ENCODE measurements around the gene SPATA1.
"Not testable (repeated sequence)": the region's sequence is repeated elsewhere in the genome, so short reads cannot be mapped to it uniquely, and the experiment has no call there.

Gene SPATA1

DNA sequence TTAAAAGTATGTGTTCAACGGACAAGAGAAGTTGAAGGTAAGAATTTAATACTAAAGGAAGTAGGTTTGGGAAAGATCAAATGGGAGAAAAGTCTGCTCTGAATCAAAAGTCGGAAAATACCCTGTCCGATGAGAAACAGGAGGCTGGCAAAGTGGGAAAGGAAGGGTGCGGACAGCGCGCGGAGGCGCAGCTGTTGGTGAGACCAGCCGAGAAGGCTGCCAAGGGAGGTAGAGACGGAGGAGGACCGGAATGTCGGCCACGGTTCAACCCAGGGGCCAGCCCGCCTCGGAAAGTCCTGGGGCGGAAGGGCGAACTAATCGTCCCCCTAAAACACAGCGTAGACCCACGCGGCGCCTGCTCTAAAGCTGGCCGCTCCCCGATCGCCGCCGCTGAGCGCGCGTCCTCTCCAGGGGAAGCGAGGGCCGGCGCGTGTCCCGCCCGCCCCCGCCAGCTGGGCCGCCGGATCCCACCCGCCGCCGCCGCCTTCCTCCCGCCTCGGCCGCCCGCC is 639 bp upstream of the SPATA1 start:
- POLR2A ChIA-PET, result interaction anchor here (1.0 to 2.0 kb wide), 13 partner anchors 10 to 347 kb away, joined by 3 to 19 read pairs (median 4); partner anchors contain the start of genes CTBS and SSX2IP
- no peak for DNase-seq (ENCODE audit: low read depth, low spot score)

DNA sequence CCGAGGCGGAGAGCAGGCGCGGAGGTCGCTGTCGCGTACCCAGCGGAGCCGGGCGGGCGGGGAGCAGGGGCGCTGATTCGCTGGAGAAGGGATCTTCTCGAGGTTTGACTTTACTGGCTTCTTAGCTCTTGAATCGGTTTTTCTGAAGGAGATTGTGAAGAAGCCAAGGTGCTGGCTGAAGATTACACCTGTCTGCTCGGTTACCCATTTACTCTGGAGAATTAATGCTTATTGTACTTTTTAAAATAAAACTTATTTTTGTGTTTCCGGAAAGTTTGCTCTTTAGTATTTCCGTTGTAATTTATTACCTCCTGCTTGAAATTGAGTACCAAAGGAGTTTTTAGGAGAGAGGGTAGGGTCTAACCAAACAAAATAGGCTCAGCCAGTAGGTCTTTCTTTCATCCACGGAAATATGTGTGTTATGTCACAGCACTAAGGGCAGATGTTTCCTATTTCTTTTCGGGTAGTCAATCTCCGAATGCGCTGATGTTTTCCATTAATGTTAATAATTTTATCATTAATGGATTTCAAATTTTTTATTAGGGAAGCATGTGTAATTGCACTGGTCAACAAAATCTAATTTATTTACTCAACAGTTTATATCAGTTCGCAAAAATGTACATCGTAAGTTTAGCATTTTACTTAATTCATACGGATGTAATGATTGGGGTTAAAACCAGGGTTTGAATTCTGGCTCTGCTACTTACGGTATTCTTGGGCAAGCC is 705 bp downstream of the SPATA1 start:
- ChIA-PET CTCF (interaction anchor here (0.6 to 1.5 kb wide), 7 partner anchors 14 to 247 kb away, joined by 3 to 11 read pairs (median 3); partner anchors contain the start of gene CTBS), POLR2A (interaction anchor here (0.6 to 2.0 kb wide), 12 partner anchors 11 to 345 kb away, joined by 3 to 19 read pairs (median 4); partner anchors contain the start of genes CTBS and SSX2IP)
- TF ChIP-seq CTCF (IDR thresholded peaks at IDR 0.05; ENCODE audit: insufficient read depth, low read length, missing control alignments), result no peak
- DNase-seq (ENCODE audit: low read depth, low spot score), result no peak
- H3K4me3 ChIP-seq (ENCODE audit: low read depth, low read length), result peak overlapping the region; percentile 92

More for the DNA sequence above, 639 bp upstream of the SPATA1 start:
- no peak for TF ChIP-seq CTCF (IDR thresholded peaks at IDR 0.05; ENCODE audit: insufficient read depth, low read length, missing control alignments)
- H3K4me3 ChIP-seq (ENCODE audit: low read depth, low read length), result peak overlapping the region; percentile 92
- CTCF ChIA-PET, result interaction anchor here (1.2 to 1.5 kb wide), 6 partner anchors 63 to 248 kb away, joined by 3 to 11 read pairs (median 3); partner anchors contain the start of gene CTBS

GRCh38 chr1:84507887-84508286 is 1.7 kb downstream of the SPATA1 start:
- POLR2A ChIA-PET; H3K4me3 ChIP-seq (ENCODE audit: low read depth, low read length); CTCF ChIA-PET; DNase-seq (ENCODE audit: low read depth, low spot score): not testable (repeated sequence)

GRCh38 chr1:84508510-84508909 is 2.3 kb downstream of the SPATA1 start:
- H3K4me3 ChIP-seq (ENCODE audit: low read depth, low read length), result no peak overlapping the region
- POLR2A ChIA-PET, result no interaction called here
- TF ChIP-seq CTCF (IDR thresholded peaks at IDR 0.05; ENCODE audit: insufficient read depth, low read length, missing control alignments), result no peak
- CTCF ChIA-PET, result no interaction called here
- no peak for DNase-seq (ENCODE audit: low read depth, low spot score)

GRCh38 chr1:84509029-84509428 is 2.8 kb downstream of the SPATA1 start:
- DNase-seq (ENCODE audit: low read depth, low spot score), result no peak
- ChIA-PET CTCF (interaction anchor here (0.6 kb wide), 1 partner anchor 1991 kb away, joined by 3 read pairs; no protein-coding TSS in a partner anchor), POLR2A (no interaction called here)
- no peak overlapping the region for H3K4me3 ChIP-seq (ENCODE audit: low read depth, low read length)
- TF ChIP-seq CTCF (IDR thresholded peaks at IDR 0.05; ENCODE audit: insufficient read depth, low read length, missing control alignments), result no peak

DNA sequence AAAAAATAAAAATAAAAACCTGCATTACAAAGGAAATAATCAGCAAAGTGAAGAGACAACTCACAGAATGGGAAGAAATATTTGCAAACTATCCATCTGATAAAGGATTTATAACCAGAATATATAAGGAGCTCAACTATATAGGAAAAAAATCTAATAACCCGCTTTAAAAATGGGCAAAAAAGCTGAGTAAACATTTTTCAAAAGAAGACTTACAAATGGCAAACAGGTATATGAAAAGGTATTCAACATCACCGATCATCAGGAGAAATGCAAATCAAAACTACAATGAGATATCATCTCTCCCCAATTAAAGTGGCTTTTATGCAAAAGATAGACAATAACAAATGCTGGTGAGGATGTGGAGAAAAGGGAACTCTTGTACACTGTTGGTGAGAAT is 4.0 kb downstream of the SPATA1 start:
- DNase-seq (ENCODE audit: low read depth, low spot score), result no peak
- ChIA-PET POLR2A (no interaction called here), CTCF (interaction anchor here (0.9 to 1.2 kb wide), 2 partner anchors 30 to 370 kb away, joined by 3 to 4 read pairs; no protein-coding TSS in a partner anchor)
- no peak overlapping the region for H3K4me3 ChIP-seq (ENCODE audit: low read depth, low read length)
- TF ChIP-seq CTCF (IDR thresholded peaks at IDR 0.05; ENCODE audit: insufficient read depth, low read length, missing control alignments), result no peak

Data from AG04449 (cell line).